IMR-90 (cell line): ENCODE measurements around the gene ANK3. TPM values are rescaled to one million over a fixed set of nuclear protein-coding genes. Genes with fewer than 3 reads are reported as not detected.

Experiments used
- ATAC-seq: fragments of 200-7000 bp; cut with Tn5 transposase; 2 replicates; pipeline ENCODE4 v1.9.1; 2020; ENCODE audit warnings: low read depth, mild to moderate bottlenecking, moderate library complexity
- BruUV-seq: library from RNA; stranded (reverse); fragments of 400-500 nt; replicated peaks from 2 replicates; lab custom pipeline; 2021; lab: Mats Ljungman, UMichigan
- CTCF ChIA-PET: fragments of 300-600 bp; formaldehyde crosslinking; extraction: SDS; loops from one replicate; lab custom pipeline; 2021; ENCODE audit warnings: antibody characterized with exemption; lab: Yijun Ruan, JAX
- POLR2A ChIA-PET: fragments of 300-600 bp; sonication (Branson Sonifier 250); formaldehyde crosslinking; loops from one replicate; lab custom pipeline; 2022; ENCODE audit warnings: antibody characterized with exemption; ENCODE audit not compliant: unreplicated experiment; lab: Charles Lee
- DNase-seq: peaks from one replicate; pipeline ENCODE4 v3.0.0; 2013
- H2AFZ ChIP-seq: replicated peaks from 2 replicates; pipeline ENCODE3; 2013; ENCODE audit warnings: low read length, mild to moderate bottlenecking; ENCODE audit not compliant: poor library complexity
- H2AK5ac ChIP-seq: 2 replicates; pipeline ENCODE4 v1.6.1; 2013; ENCODE audit warnings: low read depth, low read length, inconsistent platforms
- H2AK9ac ChIP-seq: replicated peaks from 2 replicates; pipeline ENCODE3; 2013; ENCODE audit warnings: mild to moderate bottlenecking, low read depth, low read length, moderate library complexity; ENCODE audit not compliant: poor library complexity
- H2BK120ac ChIP-seq: 2 replicates; pipeline ENCODE4 v1.6.1; 2013; ENCODE audit warnings: low read depth, low read length, inconsistent platforms
- H2BK15ac ChIP-seq: 3 replicates; pipeline ENCODE4 v1.6.1; 2013; ENCODE audit warnings: low read depth, low read length, inconsistent platforms
- H2BK20ac ChIP-seq: 2 replicates; pipeline ENCODE4 v1.6.1; 2013; ENCODE audit warnings: low read depth, mild to moderate bottlenecking, inconsistent platforms, low read length, moderate library complexity
- H2BK5ac ChIP-seq: 2 replicates; pipeline ENCODE4 v1.6.1; 2013; ENCODE audit warnings: mild to moderate bottlenecking, low read depth, low read length, inconsistent platforms; ENCODE audit not compliant: poor library complexity, severe bottlenecking
- H3K14ac ChIP-seq: replicated peaks from 2 replicates; pipeline ENCODE4 v1.6.1; 2013; ENCODE audit warnings: low read depth, low read length, inconsistent platforms
- H3K18ac ChIP-seq: 2 replicates; pipeline ENCODE4 v1.6.1; 2013; ENCODE audit warnings: low read depth, low read length, control low read depth
- H3K23ac ChIP-seq: 2 replicates; pipeline ENCODE4 v1.6.1; 2013; ENCODE audit warnings: low read depth, low read length, inconsistent platforms
- H3K27ac ChIP-seq: 2 replicates; pipeline ENCODE4 v1.5.1; 2013; ENCODE audit warnings: mild to moderate bottlenecking, control low read depth, low read length; ENCODE audit not compliant: insufficient read depth
- H3K27me3 ChIP-seq: 2 replicates; pipeline ENCODE4 v1.6.1; 2013; ENCODE audit warnings: low read length; ENCODE audit not compliant: control insufficient read depth, insufficient read depth
- H3K36me3 ChIP-seq: 2 replicates; pipeline ENCODE4 v1.6.1; 2013; ENCODE audit warnings: low read length, mixed read lengths; ENCODE audit not compliant: control insufficient read depth, insufficient read depth
- H3K4ac ChIP-seq: 2 replicates; pipeline ENCODE4 v1.6.1; 2013; ENCODE audit warnings: low read depth, low read length, inconsistent platforms
- H3K4me1 ChIP-seq: 2 replicates; pipeline ENCODE4 v1.6.1; 2013; ENCODE audit warnings: low read length, mixed read lengths; ENCODE audit not compliant: control insufficient read depth, insufficient read depth
- H3K4me2 ChIP-seq: 2 replicates; pipeline ENCODE4 v1.6.1; 2013; ENCODE audit warnings: low read depth, mild to moderate bottlenecking, control low read depth, low read length, moderate library complexity
- H3K4me3 ChIP-seq: 2 replicates; pipeline ENCODE4 v1.5.1; 2013; ENCODE audit warnings: low read depth, mild to moderate bottlenecking, control low read depth, low read length, moderate library complexity; ENCODE audit not compliant: insufficient read depth
- H3K56ac ChIP-seq: 2 replicates; pipeline ENCODE4 v1.6.1; 2013; ENCODE audit warnings: low read length, inconsistent platforms; ENCODE audit not compliant: insufficient read depth; ENCODE audit errors: extremely low read depth
- H3K79me1 ChIP-seq, 2 experiments: 2 replicates each; pipeline ENCODE4 v1.6.1; 2013; ENCODE audit warnings: low read length in 2 of 2, inconsistent platforms in 1 of 2, low read depth in 1 of 2
- H3K9ac ChIP-seq: 2 replicates; pipeline ENCODE4 v1.6.1; 2013; ENCODE audit warnings: low read depth, low read length, control low read depth
- H3K9me1 ChIP-seq: 2 replicates; pipeline ENCODE4 v1.6.1; 2013; ENCODE audit warnings: low read length, inconsistent platforms; ENCODE audit not compliant: insufficient read depth
- H3K9me3 ChIP-seq: 2 replicates; pipeline ENCODE4 v1.6.1; 2013; ENCODE audit warnings: low read length; ENCODE audit not compliant: control insufficient read depth, insufficient read depth
- H4K20me1 ChIP-seq: 2 replicates; pipeline ENCODE4 v1.6.1; 2013; ENCODE audit warnings: low read length, inconsistent platforms; ENCODE audit not compliant: insufficient read depth
- H4K5ac ChIP-seq: 2 replicates; pipeline ENCODE4 v1.6.1; 2013; ENCODE audit warnings: mild to moderate bottlenecking, low read depth, low read length, control low read depth
- H4K8ac ChIP-seq, 2 experiments: 2 replicates each; pipeline ENCODE4 v1.6.1; 2013; ENCODE audit warnings: low read depth in 2 of 2, low read length in 2 of 2, control low read depth in 1 of 2, inconsistent platforms in 1 of 2
- H4K91ac ChIP-seq: 2 replicates; pipeline ENCODE4 v1.6.1; 2013; ENCODE audit warnings: low read depth, low read length, inconsistent platforms; ENCODE audit not compliant: insufficient read depth
- BHLHE40 ChIP-seq: fragments of 150-350 bp; IDR thresholded peaks from 2 replicates; pipeline ENCODE4 v1.6.1; 2016; ENCODE audit warnings: mild to moderate bottlenecking, low read depth, low read length
- CHD1 ChIP-seq: IDR thresholded peaks from 2 replicates; pipeline ENCODE4 v1.6.1; 2012; ENCODE audit warnings: low read depth, low read length, improper control_type of control experiment
- FOS ChIP-seq: fragments of 150-350 bp; IDR thresholded peaks from 2 replicates; pipeline ENCODE4 v1.6.1; 2016; ENCODE audit warnings: low read depth, low read length
- MAFK ChIP-seq: IDR thresholded peaks from 2 replicates; pipeline ENCODE4 v1.6.1; 2012; ENCODE audit warnings: low read depth, low read length, improper control_type of control experiment
- MAZ ChIP-seq: IDR thresholded peaks from 2 replicates; pipeline ENCODE4 v1.6.1; 2012; ENCODE audit warnings: low read depth, mild to moderate bottlenecking, low read length, improper control_type of control experiment, moderate library complexity, borderline replicate concordance
- MXI1 ChIP-seq: IDR thresholded peaks from 2 replicates; pipeline ENCODE4 v1.6.1; 2012; ENCODE audit warnings: low read depth, mild to moderate bottlenecking, low read length, moderate library complexity, borderline replicate concordance
- NFE2L2 ChIP-seq: fragments of 150-350 bp; IDR thresholded peaks from 2 replicates; pipeline ENCODE4 v1.6.1; 2016; ENCODE audit warnings: low read depth, mild to moderate bottlenecking, low read length
- POLR2A ChIP-seq: IDR thresholded peaks from 2 replicates; pipeline ENCODE4 v1.6.1; 2012; ENCODE audit warnings: mild to moderate bottlenecking, low read depth, low read length
- RCOR1 ChIP-seq: IDR thresholded peaks from 2 replicates; pipeline ENCODE4 v1.6.1; 2012; ENCODE audit warnings: mild to moderate bottlenecking, low read length, improper control_type of control experiment; ENCODE audit not compliant: insufficient replicate concordance
- RFX5 ChIP-seq: IDR thresholded peaks from 2 replicates; pipeline ENCODE4 v1.8.0; 2012; ENCODE audit warnings: low read depth, mild to moderate bottlenecking, low read length, moderate library complexity
- SMC3 ChIP-seq: fragments of 150-350 bp; IDR thresholded peaks from 2 replicates; pipeline ENCODE4 v1.6.1; 2016; ENCODE audit warnings: low read depth, mild to moderate bottlenecking, antibody characterized with exemption, low read length, moderate library complexity
- dilution Hi-C: fragments of 300-500 bp; cut with HindIII; formaldehyde crosslinking; loops from one replicate; pipeline ENCODE4 v1.14.3; 2018; ENCODE audit warnings: low sequenced_read_pairs; ENCODE audit not compliant: unreplicated experiment
- in situ Hi-C: fragments of 300-500 bp; cut with MboI; formaldehyde crosslinking; loops from 3 replicates; pipeline ENCODE4 v1.14.3; 2019; ENCODE audit warnings: low sequenced_read_pairs, inconsistent platforms, mixed read lengths
- intact Hi-C: fragments of 100-400 bp; cut with micrococcal nuclease; formaldehyde crosslinking; loops from 2 replicates; pipeline ENCODE4 v1.10.0; 2022
- polyA plus RNA-seq, 3 experiments: library from polyadenylated mRNA; depleted of rRNA; stranded (reverse); fragments of >200 nt; gene quantifications; 2 replicates each; pipeline ENCODE4 v1.2.3, GENCODE V29; 2012; ENCODE audit warnings: low replicate concordance in 1 of 3
- total RNA-seq: library from RNA; depleted of rRNA; stranded (reverse); fragments of >200 nt; gene quantifications from 2 replicates; pipeline ENCODE4 v1.2.3, GENCODE V29; 2012
- TF ChIP-seq, protein P1 (sequence below): conservative IDR thresholded peaks from 2 replicates; pipeline ENCODE4 v1.5.1; 2012; ENCODE audit warnings: mild to moderate bottlenecking, low read depth, low read length, improper control_type of control experiment
- TF ChIP-seq, protein P2 (sequence below): fragments of 150-350 bp; IDR thresholded peaks from 2 replicates; pipeline ENCODE4 v1.6.1; 2016; ENCODE audit warnings: low read depth, mild to moderate bottlenecking, low read length, moderate library complexity, borderline replicate concordance

Gene ANK3
- total and polyA plus RNA-seq, 2 of the 4 experiments (the other 2 are of a cell fraction), result 0.63 to 1.8 TPM

DNA sequence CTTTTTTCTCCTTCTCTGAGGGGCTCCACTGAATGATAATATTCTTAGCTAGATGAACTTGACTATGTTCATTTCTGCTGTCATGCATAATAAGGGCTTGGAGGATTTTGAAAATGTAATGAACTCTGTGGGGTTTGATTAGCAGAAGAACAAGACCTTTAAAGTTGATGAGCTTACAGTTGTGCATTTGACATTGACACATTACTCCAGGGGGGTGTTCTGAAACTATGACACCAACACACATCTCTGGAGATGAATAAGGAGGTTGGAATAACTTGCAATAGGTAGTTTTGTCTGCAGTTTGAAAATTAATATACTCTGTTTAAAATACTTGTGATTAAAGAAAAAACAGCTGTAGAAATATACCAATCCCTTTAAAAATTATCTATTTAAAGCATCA, 80.3 kb downstream of the ANK3 start:
- H2BK120ac ChIP-seq, result no peak overlapping the region

More for the DNA sequence above, 80.3 kb downstream of the ANK3 start:
- Histone ChIP-seq H4K91ac (no peak overlapping the region), H2BK20ac (no peak overlapping the region), H3K27me3 (no peaks in the 10 kb centered on the region), H3K9me1 (peaks cover 14% of the 10 kb centered on the region), H3K4me1 (peaks cover 15% of the 10 kb centered on the region), H4K5ac (no peak overlapping the region), H3K4me3 (no peak overlapping the region), H2AFZ (no peak overlapping the region), H3K4me2 (no peak overlapping the region), H3K56ac (no peak overlapping the region), H3K27ac (no peak overlapping the region), H3K4ac (no peak overlapping the region), H2AK9ac (no peak overlapping the region), H3K23ac (no peak overlapping the region), H3K14ac (no peak overlapping the region), H3K9ac (no peak overlapping the region), H4K8ac (no peak overlapping the region), H4K20me1 (no peaks in the 10 kb centered on the region), H3K18ac (no peak overlapping the region), H3K9me3 (no peaks in the 10 kb centered on the region), H2AK5ac (no peak overlapping the region), H2BK15ac (no peak overlapping the region), H3K79me1 (peaks cover 0 to 5% of the 10 kb centered on the region in 2 experiments; a peak in 1 of 4 replicates), H2BK5ac (no peak overlapping the region), H3K36me3 (no peaks in the 10 kb centered on the region)
- ChIA-PET CTCF (no interaction called here), POLR2A (no interaction called here)
- intact Hi-C loops (no loop called here), in situ Hi-C loops (no loop called here), dilution Hi-C loops (no loop called here)
- DNase-seq (no peak), ATAC-seq (no peak)
- no TSS peak for BruUV-seq
- no peak for TF ChIP-seq MAZ
- TF ChIP-seq MAFK, result no peak
- TF ChIP-seq BHLHE40, result no peak
- TF ChIP-seq CHD1, result no peak
- TF ChIP-seq FOS, result no peak
- TF ChIP-seq, protein P1, sequence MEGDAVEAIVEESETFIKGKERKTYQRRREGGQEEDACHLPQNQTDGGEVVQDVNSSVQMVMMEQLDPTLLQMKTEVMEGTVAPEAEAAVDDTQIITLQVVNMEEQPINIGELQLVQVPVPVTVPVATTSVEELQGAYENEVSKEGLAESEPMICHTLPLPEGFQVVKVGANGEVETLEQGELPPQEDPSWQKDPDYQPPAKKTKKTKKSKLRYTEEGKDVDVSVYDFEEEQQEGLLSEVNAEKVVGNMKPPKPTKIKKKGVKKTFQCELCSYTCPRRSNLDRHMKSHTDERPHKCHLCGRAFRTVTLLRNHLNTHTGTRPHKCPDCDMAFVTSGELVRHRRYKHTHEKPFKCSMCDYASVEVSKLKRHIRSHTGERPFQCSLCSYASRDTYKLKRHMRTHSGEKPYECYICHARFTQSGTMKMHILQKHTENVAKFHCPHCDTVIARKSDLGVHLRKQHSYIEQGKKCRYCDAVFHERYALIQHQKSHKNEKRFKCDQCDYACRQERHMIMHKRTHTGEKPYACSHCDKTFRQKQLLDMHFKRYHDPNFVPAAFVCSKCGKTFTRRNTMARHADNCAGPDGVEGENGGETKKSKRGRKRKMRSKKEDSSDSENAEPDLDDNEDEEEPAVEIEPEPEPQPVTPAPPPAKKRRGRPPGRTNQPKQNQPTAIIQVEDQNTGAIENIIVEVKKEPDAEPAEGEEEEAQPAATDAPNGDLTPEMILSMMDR, result no peak
- no peak for TF ChIP-seq SMC3
- no peak for TF ChIP-seq POLR2A
- no peak for TF ChIP-seq NFE2L2
- TF ChIP-seq MXI1, result no peak
- TF ChIP-seq RFX5, result no peak
- TF ChIP-seq RCOR1, result no peak
- TF ChIP-seq, protein P2, sequence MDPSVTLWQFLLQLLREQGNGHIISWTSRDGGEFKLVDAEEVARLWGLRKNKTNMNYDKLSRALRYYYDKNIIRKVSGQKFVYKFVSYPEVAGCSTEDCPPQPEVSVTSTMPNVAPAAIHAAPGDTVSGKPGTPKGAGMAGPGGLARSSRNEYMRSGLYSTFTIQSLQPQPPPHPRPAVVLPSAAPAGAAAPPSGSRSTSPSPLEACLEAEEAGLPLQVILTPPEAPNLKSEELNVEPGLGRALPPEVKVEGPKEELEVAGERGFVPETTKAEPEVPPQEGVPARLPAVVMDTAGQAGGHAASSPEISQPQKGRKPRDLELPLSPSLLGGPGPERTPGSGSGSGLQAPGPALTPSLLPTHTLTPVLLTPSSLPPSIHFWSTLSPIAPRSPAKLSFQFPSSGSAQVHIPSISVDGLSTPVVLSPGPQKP, result no peak
